Stimulated activated CD8-positive, alpha-beta memory T cell treated with anti-CD3 and anti-CD28 coated beads, Interleukin-4, amount 100 ng/mL, for 1 hour (primary cell): ENCODE results near the gene CCL13.

Experiments
- DNase-seq, 2 donors: peaks; one replicate each; pipeline ENCODE4 v3.0.0-alpha.2; 2020; ENCODE audit warnings: low read depth in 2 of 2, low spot score in 1 of 2

The CCL13 gene

DNA sequence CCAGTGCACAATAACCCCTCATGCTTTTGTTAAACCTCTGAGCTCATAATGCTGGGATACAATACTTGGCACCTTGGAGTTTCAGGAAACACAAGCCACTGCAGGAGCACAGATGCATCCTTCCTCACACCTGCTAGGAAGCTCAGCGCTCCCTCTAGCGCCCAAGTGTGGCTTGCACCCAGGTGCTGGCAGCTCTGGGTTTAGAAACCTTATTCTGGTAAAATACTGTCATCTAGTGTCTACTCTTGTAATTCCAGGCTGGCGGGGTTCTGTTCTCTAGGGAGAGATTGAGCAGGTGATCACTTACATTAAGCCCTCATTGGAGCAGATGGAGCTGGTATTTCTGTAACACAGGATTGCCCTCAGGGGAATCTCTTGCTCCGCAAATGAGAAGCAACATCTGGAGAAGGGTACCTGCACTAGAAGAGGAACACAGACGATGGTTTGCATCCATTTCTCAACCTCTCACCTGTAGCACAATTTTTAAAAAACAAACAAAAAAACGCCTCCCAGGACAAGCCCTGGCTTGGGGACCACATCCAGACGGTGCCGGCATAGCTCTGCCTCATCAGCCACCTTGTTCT is 5.3 kb downstream of the CCL13 start:
- DNase-seq: peak in 1 of 2 donors; percentile 5

DNA sequence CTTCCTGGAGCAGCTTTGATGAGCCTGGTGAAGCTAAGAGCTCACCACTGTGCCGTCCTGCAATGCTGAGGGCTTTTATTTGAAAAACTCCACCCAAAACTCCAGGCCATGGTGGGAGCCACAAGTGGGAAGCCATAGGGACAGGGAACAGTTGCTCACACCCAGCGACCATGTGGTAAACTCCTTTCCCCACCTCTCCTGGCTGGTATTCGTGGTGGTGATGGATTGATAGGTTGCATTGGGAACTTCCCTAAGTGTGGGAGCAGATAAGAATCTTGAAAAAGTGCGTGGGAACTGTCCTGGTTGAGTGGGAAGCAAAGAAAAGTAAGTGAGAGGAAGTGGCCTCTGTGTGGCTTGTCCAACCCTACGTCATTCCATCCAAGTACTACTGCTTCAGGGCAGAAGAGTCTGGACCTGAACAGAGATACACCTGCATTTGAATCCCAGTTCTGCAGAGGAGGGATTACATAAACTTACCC is 6.9 kb downstream of the CCL13 start, which contains the start of gene CCL1:
Gene CCL1 (minus strand): TSS at position 51 of the 479 bp plus-strand sequence. CDS start 72 bp downstream, outside the sequence.
- DNase-seq: no peak

- no peak for DNase-seq
Measured at GRCh38 chr17:34364751-34365150, 8.5 kb downstream of the CCL13 start.

GRCh38 chr17:34365340-34365739 is 9.1 kb downstream of the CCL13 start:
- no peak for DNase-seq

DNA sequence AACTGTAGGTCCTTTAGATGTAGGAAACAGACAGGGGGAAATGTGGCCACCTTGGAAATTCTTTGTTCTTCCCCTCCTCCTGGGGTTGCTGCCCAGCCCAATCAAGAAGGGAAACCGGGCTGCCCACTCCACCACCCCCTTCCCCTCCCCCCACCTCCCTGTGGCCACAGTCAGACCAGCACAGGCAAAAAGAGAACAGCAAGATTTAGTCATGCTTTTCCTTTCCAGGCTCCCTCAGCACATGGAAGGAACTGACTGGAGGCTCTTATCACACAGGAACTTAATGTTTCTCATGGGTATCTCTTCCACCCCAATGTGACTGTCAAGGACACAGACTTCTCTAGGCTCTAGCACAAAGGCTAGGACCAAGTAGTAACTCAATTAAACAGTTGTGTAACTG is 9.7 kb downstream of the CCL13 start:
- no peak for DNase-seq

- DNase-seq: no peak
Measured at GRCh38 chr17:34366529-34367107, 10.3 kb downstream of the CCL13 start.

DNA sequence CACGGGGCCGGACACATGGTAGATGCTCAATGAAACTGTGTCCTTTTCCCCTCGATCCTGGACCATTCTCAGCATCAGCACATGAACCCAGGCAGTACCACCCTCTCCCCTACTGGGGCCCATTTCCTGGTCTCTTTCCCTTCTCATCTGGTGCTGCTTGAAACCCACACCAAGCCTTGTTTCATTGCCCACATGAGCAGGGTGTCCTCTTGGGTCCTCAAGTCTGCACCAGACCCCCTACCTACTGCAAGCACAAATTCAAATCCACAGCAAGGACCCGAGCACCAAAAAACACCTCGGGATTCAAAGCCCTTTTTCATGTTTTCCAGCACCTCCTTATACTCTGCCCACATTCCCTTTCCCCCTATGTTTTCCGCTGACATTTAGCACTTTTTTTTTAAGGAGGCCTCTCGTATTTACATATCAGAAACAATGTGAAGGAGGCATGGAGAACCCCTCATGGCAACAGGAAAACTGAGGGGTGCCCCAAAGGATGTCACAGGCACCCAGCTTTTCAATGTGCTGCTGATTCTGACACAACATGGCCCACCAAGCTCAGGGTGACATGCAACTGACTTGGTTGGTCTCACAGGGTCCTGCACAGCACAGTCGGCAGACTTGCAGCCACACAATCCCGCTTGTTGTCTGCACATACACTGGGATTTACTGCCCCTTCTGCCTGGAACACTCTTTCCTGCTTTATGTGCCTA is 11.4 kb downstream of the CCL13 start:
- no peak for DNase-seq

DNA sequence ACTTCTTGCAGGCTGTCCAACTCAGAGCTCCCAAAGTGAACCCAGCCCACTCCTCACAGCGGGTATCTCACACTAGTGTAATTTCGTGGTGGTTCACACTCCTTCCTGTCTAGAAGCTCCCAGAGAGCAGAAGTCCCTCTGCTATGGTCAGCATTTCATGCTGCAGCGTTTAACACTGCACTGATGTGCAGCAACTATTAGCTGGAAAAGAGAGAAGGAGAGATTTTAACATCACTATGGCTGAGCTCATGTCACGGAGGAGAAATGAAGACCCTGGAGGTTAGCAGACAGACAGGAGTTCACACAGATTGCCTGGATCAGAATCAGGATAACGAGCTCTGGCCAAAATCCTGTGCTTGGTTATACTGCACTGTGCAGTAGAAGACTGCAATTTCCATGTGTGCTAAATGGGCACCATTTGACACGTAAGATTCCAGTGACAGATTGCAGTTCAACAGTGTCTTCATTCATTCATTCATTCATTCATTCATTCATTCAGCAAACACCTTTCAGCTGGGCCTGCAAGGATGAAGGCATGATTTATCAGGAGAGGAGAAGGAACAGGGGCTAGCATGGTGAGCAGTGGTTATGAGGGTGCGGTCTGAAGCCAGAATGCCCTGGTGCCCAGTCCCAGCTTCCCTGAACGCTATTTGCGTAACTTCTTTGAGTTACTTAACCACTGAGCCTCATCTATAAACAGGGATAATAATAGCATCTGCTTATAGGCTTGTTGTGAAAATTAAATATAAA is 12.1 kb downstream of the CCL13 start:
- no peak for DNase-seq

DNA sequence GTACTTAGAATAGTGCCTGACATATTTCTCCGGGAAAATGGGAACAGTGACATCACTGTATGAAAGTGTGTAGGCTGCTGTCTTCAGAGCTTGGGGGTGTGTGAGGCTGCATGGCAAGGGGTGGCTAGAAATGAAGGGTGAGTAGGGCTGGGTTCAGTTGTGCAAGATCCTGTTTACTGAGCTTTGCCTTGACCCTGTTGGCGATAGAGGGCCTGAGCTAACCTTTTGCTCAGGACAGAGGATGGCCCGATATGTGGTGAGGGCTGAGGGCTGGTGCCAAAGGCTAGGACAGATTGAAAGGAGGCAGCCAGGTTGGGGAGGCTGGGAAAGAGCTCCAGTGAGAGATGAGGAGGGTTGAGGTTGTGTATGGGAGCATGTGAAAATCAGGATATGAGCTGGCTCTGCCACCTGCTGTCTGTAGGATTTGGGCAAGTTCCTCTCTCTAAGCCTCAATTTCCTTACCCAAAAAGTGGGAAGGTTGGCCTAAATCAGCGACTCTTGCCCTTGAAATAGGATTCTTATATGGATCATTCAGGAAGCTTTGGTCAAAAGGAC is 12.7 kb downstream of the CCL13 start:
- DNase-seq: no peak

DNA sequence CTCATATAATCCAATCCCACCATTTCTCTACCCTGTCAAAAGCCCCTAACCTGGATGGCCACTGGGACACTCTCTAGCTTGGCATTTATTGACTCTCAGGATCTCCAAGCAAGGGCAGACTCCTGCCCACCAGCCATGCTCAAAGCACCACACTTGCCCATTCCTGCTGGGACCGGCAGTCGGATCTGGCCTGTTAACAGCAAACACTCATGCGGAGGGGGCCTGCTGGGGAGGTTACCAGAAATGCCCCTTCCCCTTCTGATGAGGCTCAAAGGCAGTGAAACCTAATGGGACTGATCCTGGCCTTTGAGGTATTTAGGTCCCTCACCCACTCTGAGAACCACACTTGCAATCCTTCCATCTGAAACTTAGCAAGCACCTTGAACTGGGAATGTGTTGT is 13.3 kb downstream of the CCL13 start:
- no peak for DNase-seq

DNA sequence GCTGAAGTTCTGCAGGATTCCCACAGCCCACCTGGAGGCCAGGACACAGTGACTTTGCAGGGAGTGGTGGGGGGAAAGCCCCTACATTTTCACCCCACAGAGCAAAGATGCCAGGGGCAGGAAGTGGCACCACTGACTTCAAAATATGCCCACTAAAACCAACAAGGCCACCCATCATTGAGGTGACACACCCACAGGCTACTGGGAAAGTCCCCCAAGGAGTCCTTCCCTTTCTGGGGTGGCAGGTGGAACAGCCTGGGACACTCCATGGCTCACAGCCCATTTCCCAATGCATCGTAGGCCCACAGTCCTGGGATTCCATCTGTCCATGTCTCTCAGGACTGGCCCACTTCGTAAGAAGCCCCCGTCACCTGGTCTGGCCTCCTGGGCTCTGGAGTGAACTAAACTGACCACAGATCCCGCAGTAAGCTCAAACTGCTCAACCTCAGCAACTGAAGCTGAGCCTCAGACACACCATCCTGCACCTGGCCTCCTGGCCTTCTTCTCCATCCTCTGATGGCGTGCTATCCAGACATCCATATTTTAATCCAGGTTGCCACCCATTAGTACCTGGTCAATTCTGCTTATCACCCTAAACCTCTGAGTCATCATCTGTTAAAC is 14.2 kb downstream of the CCL13 start:
- no peak for DNase-seq

- no peak for DNase-seq
Measured at GRCh38 chr17:34370997-34371395, 14.7 kb downstream of the CCL13 start.

DNA sequence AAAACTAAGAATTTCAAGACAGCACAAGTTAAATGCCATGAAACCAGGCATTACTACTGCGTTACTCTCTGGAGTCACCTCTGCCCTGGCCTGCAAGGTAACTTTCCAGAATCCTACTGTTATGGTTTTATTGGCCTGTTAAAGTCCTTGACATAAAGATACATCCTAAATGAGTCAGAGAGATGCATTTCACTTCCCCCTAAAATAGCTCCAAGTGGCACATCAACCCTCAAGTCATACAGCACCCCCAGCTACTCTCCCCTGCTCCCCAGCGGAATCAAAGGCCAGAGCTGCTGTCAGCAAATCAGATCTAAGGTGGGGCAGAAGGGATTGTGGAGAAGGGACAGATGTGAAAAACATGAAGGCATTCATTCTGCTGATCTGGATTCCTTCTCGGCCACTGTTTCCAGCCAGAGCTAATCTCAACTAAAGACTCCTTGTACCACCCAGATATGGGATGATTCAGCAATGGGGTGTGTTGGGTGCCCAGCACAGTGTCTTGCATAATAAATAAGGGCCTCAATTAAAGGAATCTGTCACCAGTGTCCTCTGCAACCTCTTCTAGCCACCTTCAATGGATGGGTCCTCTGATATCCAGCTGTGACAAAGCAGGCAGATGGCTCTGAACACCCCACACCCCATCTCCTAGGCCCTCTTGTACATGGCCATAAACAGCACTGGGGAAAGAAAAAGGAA is 15.3 kb downstream of the CCL13 start:
- DNase-seq: no peak

GRCh38 chr17:34374457-34374856 is 18.2 kb downstream of the CCL13 start:
- no peak for DNase-seq

GRCh38 chr17:34375426-34375997 is 19.2 kb downstream of the CCL13 start:
- DNase-seq: no peak

GRCh38 chr17:34377078-34377823 is 21.0 kb downstream of the CCL13 start:
- no peak for DNase-seq

DNA sequence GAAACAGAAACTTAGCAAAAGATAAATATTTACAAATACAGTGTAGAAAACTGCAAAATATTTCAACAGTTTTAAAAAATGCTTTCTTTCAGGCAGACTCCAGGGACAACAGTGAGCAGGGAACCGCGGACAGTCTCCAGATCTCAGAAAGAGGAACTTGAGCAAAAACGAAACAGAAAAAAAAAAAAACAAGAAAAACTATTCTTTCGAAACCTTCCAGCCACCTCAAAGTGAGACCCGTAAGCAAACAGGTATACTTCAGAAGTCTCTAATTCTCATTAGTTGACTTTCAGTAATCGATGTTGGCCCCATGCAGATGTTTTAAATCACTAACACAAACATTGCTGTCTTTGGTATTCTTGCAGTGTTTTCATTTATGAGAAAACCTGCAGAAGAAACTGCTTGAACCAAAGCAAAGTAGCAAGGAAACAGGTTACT is 22.4 kb downstream of the CCL13 start:
- no peak for DNase-seq

- no peak for DNase-seq
Measured at GRCh38 chr17:34379868-34380267, 23.6 kb downstream of the CCL13 start.

DNA sequence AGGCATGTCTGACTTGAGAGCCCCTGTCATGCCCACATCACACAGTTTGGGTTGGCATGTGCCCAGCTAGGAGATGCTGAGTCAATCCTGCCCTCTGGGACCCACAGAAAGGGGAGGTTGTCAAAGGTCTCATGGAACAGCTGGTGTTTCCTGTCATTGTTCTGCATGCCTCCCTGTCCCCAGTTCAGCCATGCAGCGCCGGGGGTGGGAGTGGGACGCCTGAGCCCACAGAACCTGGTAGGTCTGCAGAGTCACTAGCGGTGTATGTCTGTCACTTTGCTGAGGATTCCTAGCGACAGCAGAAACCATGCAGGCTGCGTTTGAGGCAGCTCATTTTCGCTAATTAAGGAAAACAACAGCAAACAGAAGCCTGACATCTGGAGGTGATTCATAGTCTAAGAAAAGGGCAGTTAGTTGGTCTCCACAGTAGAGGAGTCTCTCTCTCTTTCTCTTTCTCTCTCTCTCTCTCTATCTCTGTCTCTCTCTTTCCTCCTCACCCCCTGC is 26.4 kb downstream of the CCL13 start:
- DNase-seq: no peak
